ENCODE measurements around the gene PRDM16.

GRCh38 chr1:3225661-3226060 is 156.7 kb downstream of the PRDM16 start:
- no peak for TF ChIP-seq RAD21 (conservative IDR thresholded peaks at IDR 0.05)
- TF ChIP-seq CTCF (IDR thresholded peaks at IDR 0.05; ENCODE audit: poor library complexity, severe bottlenecking), result no peak
- TF ChIP-seq REST (IDR thresholded peaks at IDR 0.05; ENCODE audit: borderline replicate concordance), result no peak
- no peak for TF ChIP-seq POLR2AphosphoS5 (IDR thresholded peaks at IDR 0.05)

Data from neural cell (in vitro differentiated cells).